ENCODE measurements around the gene MMP11.

Gene MMP11

DNA sequence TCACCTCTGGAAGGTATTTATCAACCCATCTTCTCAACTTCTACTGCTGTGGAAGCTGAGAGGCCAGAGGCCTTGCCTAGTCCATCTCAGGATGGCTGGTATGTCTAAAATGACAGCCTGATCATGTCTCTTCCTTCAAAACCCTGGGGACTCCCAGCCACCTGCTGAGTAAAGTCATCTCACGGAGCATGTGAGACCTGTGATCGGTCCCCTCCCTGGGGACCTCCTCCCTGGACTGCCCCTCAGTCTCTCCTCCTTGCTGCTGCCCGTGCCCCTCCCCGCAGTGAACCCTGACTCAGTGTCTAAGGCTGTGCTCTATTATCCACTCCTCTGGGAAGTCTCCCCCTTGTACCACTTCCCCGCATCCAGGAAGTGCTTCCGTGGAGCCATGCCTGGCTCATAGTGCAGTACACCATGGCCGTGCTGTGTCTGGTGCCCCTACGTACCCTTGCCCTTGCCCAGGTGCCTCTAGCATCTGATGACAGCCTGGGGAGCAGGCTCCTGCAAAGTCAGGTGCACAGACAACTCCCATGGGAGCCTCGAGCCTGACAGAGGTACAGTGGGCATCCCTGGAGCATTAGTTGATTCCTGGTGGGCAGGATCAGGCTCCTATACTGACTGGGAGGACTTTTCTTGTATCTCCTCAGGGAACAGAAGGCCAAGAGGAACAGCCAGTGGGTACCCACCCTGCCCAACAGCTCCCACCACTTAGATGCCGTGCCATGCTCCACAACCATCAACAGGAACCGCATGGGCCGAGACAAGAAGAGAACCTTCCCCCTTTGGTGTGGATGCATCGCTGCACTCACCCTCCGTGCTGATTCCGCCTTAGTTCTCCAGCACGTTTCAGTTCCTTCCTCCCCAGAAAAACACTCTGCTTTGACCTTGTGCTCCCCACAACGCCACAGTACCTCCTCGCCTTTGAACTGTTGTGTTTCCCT lies 27.9 kb downstream of the MMP11 start:
- FAIRE-seq (peak; percentile 95), DNase-seq (ENCODE audit: insufficient read length, low spot score) (peak; percentile 58)

DNA sequence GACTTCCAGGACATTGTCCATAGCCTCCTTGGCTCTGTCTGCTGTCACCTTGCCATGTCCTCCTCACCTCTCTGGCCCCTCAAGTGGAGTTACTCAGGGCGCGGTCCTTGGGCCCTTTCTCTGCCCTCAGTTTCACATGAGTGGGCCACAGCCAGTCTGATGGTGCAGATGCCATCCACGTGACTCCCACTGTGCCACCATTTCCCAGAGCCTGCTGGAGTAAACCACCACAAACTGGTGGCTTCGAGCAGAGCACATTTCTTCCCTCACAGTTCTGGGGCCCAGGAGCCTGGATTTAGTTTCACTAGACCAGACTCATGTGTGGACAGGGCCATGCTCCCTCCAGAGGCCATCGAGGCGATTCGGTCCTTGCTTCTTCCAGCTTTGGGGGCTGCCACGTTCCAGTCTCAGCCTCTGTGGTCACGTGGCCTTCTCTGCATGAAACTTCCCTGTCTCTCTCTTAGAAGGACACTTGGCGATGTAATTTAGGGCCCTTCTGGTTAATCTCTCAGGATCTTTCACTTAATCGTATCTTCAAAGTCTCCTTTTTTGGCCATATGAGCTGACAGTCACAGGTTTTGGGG lies 28.7 kb downstream of the MMP11 start:
- FAIRE-seq: no peak

DNA sequence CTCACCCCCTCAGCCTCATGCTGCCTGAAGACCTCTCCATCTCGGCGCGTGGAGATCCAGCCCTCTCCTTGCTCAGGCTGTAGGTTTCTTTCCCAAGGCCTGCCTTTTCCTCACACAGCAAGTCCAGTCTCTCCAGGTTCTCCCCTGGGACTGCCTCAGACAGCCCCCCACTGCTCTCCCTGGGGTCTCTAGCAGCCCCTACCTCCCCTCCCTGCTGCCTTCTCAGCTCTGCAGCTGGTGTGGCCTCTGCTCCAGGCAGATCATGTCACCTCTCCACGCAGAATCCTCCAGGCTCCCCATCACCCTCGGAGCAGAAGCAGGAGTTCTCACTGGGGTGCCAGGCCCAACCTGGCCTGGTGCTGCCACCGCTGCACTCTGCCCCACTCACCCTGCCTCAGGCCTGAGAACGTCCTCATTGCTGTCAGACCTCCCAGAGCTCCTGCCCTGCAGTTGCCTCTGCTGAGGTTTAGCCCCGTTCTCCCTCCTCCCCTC lies 29.3 kb downstream of the MMP11 start:
- no peak for DNase-seq (ENCODE audit: insufficient read length, low spot score)
- FAIRE-seq: no peak

More for the DNA sequence above, 28.7 kb downstream of the MMP11 start:
- no peak for DNase-seq (ENCODE audit: insufficient read length, low spot score)

DNA sequence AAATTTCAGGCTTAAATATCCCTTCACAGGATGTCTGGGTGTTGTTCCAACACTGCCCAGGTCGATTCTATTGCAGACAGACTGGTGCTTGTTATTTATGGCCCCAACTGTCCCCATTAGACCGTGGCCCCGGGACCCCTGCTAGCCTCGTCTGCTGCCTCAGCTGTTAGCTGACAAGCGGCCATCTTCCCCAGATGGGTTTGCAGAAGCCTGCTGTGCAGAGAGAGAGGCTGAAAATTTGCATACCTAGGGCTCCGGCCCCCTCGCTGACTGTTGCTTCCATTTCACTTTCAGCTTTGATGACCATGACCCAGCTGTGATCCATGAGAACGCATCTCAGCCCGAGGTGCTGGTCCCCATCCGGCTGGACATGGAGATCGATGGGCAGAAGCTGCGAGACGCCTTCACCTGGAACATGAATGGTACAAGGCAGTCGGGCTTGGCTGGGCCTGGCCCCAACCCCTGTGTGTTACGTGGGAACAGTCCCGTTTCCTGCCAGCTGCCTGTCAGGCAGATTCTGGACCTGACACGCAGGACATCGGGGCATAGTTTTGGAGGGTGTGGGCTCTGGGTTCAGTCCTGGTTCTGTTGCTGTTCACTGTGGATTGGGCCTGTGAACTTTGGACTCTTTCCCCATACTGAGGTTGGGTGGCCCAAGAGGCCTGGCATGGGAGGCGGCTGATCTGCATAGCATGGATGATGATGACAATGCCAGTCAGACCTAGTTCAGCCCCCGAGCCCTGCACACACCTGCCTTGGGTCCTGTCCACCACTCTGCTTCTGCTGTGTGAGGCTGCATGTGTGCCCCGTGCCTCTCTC lies 30.6 kb downstream of the MMP11 start:
- no peak for DNase-seq (ENCODE audit: insufficient read length, low spot score)
- peak; percentile 81 for FAIRE-seq

DNA sequence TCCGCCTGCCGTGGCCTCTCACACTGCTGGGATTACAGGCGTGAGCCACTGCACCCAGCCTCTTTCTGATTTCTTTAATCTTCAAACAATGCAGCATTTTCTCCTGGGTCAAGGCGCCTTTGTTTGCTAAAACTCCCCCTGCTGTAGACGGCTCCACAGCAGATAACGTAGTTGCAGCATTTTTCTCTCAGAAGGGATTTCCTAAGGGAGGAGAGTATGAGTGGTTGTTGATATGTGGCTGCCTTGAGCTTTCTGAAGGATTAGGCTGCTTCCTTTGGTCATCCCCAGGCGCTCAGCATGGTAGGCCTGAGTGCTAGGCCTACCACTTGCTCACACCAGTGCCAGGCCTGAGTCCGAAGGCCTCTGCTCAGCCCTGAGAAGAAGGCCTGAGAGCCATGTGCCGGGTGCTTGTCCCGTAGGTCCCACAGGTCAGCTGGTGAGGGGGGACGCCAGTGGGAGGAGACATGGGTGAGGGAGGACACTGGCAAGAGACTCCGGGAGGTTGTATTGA lies 32.2 kb downstream of the MMP11 start:
- no peak for DNase-seq (ENCODE audit: insufficient read length, low spot score)
- FAIRE-seq: no peak

DNA sequence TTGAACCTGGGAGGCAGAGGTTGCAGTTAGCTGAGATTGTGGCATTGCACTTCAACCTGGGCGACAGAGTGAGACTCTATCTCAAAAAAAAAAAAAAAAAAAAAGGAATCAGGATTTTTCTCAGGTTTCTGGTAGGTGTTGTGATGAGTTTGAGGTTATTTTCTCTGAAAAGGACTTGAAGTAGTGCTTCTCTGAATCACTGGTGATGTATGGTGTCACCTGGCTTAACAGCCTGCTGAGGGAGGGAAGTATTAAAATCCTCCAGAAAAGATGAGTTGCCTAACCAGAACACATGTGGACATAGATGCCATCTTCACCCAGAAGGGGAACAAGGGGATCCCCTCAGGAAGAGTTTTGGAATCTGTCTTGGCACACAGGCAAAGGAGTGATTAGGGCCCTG lies 34.2 kb downstream of the MMP11 start:
- DNase-seq (ENCODE audit: insufficient read length, low spot score): no peak
- no peak for FAIRE-seq

DNA sequence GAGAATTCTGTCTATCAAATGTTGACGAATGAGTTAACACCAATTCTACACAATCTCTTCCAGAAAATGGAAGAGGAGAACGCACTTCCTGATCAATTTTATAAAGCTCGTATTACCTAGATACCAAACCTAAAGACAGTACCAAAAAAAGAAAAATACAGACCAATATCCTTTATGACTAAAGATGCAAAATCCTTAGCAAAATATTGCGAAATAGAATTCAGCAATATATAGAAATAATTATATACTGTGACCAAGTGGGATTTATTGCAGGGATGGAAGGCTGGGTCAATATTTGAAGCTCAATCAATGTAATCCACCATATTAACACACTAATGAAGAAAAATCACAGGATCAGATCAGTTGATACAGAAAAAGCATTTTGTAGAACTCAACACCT lies 39.7 kb downstream of the MMP11 start:
- no peak for FAIRE-seq
- DNase-seq (ENCODE audit: insufficient read length, low spot score): no peak

DNA sequence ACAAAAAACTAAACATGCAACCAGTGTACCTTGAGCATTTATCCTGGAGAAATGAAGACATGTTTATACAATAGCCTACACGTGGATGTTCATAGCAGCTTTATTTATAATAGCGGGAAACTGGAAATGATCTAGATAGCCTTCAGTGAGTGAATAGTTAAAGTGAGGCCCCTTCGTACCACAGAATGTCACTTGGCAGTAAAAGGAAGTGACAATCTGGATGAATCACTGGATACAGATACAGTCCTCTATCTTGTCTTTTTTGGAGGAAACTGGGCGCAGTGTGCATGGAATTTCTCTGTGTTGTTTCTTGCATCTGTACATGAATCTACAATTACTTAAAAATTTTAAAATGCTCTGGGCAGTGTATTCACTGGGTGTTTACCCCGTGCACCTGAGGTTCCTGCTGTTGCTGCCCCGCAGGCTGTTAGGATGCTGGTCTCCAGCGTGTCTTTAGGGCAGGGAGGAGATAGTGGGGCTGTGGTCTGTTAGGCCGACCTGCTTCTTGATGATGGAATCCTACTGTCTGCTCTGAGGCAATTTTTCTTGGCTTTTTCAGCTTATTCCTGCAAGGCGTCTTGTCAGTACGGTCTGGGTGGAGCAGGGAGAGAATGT lies 43.0 kb downstream of the MMP11 start:
- no peak for DNase-seq (ENCODE audit: insufficient read length, low spot score)
- FAIRE-seq: no peak

DNA sequence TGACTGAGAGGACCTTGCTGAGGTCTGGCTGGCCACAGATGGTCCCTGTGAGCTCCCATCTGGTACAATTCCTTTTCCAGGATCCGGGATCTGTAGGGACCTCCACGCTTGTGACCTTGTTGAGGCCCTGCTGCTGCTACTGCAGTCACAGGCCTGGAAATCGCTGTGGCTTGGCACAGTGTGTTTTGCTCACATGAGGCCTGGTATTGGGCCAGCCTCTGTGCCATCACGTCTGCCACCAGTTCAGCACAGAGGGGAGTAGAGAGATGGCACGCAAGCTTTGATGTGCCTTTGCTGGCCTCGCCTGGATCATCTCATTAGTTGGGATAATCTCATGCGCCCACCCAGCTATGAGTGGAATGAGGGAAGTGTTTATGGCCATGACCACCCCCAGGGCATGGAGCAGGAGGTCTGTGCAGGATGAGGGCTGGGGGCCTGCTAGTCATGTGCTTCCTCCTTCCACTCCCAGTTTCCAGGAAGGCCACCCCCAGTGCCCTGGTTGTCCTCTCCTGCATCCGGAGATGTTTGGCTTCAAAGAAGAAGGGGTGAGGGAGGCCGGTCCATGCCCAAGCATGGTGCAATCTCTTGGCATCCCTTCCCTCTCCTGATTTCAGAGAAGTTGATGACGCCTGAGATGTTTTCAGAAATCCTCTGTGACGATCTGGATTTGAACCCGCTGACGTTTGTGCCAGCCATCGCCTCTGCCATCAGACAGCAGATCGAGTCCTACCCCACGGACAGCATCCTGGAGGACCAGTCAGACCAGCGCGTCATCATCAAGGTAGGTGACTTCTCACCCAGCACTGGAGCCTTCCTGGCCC lies 43.7 kb downstream of the MMP11 start:
- FAIRE-seq (no peak), DNase-seq (ENCODE audit: insufficient read length, low spot score) (no peak)

DNA sequence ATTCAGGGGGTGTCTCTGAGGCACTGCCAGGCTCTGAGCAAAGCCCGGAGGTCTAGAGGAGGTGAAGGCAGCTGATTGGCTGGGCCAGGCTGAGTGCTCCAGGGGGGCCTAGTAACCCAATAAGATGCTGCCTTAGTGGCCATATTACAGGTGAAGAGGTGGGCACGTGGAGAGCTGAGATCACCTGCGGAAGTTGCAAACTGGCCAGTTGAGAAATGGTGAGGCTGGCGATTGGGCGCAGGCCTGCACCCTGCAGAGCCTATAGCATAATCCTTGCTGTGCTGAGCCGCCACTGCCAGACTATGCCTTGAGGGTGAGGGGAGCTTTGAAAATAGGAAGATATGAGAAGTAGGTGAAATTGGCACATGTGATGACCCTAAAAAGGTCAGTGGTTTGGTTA lies 44.5 kb downstream of the MMP11 start:
- DNase-seq (ENCODE audit: insufficient read length, low spot score) (no peak), FAIRE-seq (no peak)

DNA sequence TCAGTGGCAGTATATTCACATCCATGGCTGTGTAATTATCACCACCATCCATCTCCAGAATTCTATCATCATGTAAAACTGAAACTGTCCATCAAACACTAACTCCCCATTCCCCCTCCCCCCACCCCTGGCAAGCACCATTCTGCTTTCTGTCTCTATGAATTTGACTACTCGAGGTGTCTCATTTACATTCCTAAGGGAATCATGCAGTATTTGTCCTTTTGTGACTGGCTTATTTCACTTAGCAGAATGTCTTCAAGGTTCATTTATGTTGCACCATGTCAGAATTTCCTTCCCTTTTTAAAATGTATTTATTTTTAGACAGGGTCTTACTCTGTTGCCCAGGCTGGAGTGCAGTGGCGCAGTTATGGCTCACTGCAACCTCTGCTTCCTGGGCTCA lies 45.9 kb downstream of the MMP11 start:
- FAIRE-seq: no peak
- no peak for DNase-seq (ENCODE audit: insufficient read length, low spot score)

DNA sequence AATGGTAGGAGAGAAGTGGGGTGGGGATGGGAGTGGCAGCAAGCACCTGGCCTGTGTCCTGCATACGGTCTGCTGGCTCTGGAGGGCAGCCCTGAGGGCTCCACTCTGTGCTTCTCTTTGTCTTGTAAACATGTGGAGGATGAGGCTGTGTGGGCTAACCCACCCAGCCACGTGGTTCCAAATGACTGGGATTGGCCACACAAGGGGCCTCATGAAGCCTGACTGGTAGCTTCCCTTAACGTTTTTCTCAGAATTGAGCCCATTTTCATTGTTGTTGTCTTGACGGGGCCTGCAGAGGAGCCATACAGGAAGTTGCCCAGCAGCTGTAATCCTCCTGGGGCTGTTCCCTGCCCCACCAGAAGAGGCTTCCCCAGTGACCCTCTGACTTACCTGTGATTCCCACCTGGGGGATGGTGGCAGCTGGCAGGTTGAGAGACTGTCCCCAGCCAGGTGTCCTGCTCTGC lies 48.1 kb downstream of the MMP11 start:
- DNase-seq (ENCODE audit: insufficient read length, low spot score): no peak
- FAIRE-seq: no peak

DNA sequence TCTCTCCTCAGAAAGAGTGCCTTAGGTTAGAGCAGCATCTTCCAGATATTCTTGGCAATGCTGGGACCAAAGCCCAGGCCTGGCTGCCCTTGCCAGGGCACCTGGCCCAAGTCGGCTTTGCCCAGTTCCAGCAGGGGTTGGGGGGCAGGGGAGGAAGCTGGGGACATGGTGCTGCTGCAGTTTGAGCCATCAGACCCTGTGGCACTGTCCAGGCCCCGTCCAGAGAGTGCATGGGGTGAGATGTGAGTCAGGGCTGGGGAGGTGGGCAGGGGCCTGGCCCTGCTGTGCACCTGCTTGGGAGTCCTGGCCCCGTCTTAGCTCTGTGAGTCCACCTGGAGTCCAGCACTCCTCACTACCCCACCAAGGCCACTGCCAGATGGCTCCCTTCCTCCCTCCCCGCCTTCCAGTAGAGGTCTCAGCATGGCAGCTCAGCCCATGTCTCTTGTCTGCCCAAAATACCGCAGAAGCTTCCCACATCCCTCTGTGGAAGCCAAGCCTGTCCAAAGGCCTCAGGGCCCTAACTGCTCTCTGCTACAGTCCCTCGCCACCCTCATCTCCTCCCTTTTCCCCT lies 49.5 kb downstream of the MMP11 start:
- DNase-seq (ENCODE audit: insufficient read length, low spot score) (no peak), FAIRE-seq (no peak)

DNA sequence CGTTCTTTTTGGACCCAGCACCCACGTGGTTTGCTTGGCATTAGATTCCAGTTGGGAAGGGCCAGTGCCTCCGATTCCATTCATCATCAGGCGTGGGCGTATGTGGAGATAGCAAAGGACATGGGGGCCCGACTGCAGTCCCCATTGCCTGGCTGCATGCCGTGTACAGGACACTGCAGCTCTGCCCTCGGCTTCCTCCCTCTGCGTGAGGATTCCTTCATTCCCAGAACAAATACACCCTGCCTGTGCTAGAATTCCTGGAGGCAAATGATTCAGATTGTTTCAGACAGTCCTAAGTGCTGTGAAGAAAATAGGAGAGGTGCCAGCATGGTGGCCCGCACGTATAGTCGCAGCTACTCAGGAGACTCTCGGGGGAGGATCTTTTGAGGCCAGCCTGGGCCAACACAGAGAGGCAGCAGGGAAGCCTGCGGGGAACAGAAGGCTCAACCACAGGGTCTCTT lies 50.7 kb downstream of the MMP11 start:
- FAIRE-seq: no peak

DNA sequence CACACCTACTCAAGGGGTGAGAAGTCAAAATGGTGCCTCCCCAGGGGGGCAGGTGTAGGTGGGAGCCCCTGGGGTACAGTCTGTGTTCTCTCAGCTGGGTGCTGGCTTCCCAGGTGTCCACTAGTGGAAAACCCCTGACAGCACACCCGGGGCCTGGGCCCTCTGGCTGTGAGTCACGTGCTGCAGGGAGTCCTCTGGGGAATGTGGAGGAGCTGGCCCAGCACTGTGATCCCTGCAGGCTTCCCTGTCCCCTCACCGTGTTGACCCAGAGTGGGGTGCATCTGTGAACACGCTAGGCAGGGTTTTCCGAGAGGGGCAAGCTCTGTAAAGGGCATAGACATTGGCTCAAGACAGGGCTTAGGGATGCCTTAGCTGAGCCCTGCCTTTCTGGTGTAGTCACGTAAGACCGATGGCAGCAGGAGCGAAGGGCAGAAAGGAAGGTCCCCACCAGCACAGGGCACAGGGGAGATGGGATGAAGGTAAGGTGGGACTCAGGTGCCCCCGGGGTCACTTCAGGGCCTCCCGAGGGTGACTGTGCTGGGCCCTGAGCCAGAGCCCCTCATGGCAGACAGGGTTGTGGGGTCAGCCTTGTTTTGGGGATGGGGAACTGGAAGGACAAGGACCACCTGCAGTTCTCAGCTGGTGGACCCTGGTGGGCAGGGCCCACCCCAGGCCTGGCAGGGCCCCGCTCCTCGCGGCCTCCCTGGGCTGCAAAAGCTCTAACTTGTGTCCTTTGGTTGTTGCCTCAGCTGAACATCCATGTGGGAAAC lies 52.0 kb downstream of the MMP11 start:
- FAIRE-seq (no peak), DNase-seq (ENCODE audit: insufficient read length, low spot score) (no peak)

More for the DNA sequence above, 50.7 kb downstream of the MMP11 start:
- no peak for DNase-seq (ENCODE audit: insufficient read length, low spot score)

DNA sequence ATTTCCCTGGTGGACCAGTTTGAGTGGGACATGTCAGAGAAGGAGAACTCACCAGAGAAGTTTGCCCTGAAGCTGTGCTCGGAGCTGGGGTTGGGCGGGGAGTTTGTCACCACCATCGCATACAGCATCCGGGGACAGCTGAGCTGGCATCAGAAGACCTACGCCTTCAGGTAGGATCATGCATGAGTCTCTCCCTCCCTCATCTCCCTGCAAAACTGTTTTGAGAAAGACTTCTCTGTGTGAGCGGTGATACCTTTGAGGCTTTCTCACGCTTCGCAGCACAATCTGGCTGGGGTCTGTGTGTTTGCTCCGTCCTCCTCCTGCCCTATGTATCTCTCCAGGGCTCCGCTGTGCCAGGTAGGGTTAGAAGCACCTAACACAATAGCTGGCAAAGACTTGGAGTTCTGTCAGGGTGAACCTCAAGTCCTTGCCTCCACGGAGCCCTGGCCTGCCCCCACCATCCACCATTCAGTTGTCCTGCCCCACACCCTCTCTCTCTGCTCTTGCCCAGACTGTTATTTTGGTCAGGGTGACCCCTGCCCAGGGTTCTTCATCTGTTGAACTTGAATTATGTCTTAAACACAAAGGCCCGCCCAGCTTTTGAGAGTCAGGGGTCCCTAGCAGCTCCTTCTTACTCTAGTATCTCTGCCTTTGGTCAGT lies 52.7 kb downstream of the MMP11 start:
- no peak for DNase-seq (ENCODE audit: insufficient read length, low spot score)
- no peak for FAIRE-seq

DNA sequence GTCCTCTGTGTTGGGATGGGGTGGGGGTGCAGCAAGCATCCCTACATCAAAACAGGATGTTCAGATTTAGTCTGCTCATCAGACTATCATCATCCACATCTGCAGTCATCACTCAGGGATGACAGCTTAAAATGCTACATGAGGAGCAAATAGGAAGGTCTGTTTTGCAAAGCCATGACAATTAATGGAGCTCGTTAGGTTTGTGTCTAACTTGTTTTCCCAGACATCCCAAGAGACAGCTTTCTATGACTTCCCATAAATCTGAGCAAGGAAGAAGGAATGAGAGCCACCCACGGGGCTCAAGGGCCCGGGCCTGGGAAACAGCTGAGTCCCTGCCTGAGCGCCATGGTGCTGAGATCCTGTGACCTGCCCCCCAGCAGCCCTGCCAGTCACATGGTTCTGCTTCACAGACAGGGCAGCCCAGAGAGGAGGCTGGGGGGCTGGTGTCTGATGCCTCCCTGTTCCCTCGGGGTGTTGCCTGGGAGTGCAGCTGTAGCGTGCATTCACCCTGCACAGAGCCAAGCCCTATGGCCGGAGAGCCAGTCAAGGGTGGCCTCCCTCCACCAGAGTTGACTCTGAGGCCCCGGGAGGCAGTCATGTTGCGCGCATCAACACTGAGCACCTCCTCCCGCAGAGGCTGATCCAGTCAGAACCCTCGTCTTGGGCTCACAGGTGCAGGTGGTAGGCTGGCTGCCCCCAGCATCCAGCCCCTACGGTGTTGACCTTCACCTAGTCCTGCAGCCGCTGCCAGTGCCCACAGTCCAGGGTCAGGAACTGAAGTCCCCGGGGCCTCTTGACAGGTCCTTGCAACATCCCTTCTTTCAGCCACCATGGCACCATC lies 54.1 kb downstream of the MMP11 start:
- FAIRE-seq (no peak), DNase-seq (ENCODE audit: insufficient read length, low spot score) (no peak)
